Astrocyte (in vitro differentiated cells and primary cell): Measurements from ENCODE around the gene PRCD.

Experiments used
- EZH2 ChIP-seq: IDR thresholded peaks from 2 replicates; pipeline ENCODE4 v1.6.1; 2012; ENCODE audit warnings: mild to moderate bottlenecking, low read length, inconsistent platforms; ENCODE audit not compliant: insufficient read depth
- TF ChIP-seq, protein P1 (sequence below): IDR thresholded peaks from 2 replicates; pipeline ENCODE4 v1.5.1; 2011; ENCODE audit warnings: low read depth, mild to moderate bottlenecking, inconsistent platforms, low read length, moderate library complexity; ENCODE audit not compliant: insufficient read depth

DNA sequence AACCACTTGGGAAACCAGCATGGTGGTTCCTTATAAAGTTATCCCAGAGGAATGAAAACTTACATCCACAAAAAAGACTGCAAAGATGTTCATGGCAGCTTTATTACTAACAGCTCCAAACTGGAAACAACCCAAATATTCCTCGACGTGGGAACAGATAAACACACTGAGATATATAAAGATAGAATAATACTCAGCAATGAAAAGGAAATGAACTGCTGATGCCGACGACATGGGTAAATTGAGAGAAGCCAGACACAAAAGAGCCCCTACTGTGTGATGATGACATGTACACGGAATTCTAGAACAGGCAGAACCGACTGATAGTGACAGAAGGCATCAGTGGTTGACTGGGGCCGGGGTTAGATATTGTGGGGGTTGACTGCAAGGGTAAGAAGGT is 9.7 kb downstream of the PRCD start:
- TF ChIP-seq, protein P1, sequence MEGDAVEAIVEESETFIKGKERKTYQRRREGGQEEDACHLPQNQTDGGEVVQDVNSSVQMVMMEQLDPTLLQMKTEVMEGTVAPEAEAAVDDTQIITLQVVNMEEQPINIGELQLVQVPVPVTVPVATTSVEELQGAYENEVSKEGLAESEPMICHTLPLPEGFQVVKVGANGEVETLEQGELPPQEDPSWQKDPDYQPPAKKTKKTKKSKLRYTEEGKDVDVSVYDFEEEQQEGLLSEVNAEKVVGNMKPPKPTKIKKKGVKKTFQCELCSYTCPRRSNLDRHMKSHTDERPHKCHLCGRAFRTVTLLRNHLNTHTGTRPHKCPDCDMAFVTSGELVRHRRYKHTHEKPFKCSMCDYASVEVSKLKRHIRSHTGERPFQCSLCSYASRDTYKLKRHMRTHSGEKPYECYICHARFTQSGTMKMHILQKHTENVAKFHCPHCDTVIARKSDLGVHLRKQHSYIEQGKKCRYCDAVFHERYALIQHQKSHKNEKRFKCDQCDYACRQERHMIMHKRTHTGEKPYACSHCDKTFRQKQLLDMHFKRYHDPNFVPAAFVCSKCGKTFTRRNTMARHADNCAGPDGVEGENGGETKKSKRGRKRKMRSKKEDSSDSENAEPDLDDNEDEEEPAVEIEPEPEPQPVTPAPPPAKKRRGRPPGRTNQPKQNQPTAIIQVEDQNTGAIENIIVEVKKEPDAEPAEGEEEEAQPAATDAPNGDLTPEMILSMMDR, result no peak
- TF ChIP-seq EZH2, result no peak
